Measurements from ENCODE around the gene ZNF358. TPM values are rescaled to one million over a fixed set of nuclear protein-coding genes. Genes with fewer than 3 reads are reported as not detected.

ZNF358 gene
- total RNA-seq, 1 experiment from 2014 or later: 30.2 TPM

DNA sequence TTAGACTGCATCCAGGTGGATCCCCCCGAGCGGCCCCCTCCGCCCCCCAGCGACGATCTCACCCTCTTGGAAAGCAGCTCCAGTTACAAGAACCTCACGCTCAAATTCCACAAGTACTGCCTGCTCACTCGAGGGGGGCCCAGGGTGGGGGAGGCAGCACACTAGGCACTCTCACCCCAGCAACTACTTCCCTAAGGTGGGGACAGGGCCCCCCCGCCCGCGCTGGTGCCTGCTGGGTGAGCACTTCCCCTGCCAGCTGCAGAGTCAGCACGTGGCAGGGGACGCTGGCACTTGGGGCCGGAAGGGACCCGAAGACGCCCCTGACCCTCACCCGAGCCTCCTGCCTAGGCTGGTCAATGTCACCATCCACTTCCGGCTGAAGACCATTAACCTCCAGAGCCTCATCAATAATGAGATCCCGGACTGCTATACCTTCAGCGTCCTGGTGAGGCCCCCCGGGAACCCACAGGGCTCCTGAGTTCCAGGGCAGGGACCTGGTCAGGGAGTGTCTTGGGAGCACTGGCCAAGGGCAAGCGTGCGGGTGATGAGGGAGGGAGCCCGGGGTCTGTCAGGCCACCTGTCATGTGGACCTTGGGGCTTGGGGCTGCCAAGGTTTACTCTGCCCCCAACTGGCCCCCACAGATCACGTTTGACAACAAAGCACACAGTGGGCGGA lies 11.8 kb downstream of the ZNF358 start:
- H3K36me3 ChIP-seq (ENCODE audit: control insufficient read depth, insufficient read depth, low read length): no peaks in the 10 kb centered on the region; the same call in 1 of the 2 replicates
- ATAC-seq (no peak), DNase-seq (ENCODE audit: low read depth, low spot score) (no peak)
- in situ Hi-C loops (cut with HindIII; ENCODE audit: low pct_unique_long_range_greater_than_20kb, low sequenced_read_pairs): no loop called here
- intact Hi-C loops (cut with micrococcal nuclease; ENCODE audit: unreplicated experiment): no loop called here
- no peaks in the 10 kb centered on the region for H3K9me3 ChIP-seq (ENCODE audit: control insufficient read depth, insufficient read depth, low read depth, low read length)
- POLR2A ChIA-PET: no interaction called here
- no peaks in the 10 kb centered on the region for H3K27me3 ChIP-seq (ENCODE audit: control insufficient read depth, insufficient read depth, low read length)
- TF ChIP-seq, protein P1, sequence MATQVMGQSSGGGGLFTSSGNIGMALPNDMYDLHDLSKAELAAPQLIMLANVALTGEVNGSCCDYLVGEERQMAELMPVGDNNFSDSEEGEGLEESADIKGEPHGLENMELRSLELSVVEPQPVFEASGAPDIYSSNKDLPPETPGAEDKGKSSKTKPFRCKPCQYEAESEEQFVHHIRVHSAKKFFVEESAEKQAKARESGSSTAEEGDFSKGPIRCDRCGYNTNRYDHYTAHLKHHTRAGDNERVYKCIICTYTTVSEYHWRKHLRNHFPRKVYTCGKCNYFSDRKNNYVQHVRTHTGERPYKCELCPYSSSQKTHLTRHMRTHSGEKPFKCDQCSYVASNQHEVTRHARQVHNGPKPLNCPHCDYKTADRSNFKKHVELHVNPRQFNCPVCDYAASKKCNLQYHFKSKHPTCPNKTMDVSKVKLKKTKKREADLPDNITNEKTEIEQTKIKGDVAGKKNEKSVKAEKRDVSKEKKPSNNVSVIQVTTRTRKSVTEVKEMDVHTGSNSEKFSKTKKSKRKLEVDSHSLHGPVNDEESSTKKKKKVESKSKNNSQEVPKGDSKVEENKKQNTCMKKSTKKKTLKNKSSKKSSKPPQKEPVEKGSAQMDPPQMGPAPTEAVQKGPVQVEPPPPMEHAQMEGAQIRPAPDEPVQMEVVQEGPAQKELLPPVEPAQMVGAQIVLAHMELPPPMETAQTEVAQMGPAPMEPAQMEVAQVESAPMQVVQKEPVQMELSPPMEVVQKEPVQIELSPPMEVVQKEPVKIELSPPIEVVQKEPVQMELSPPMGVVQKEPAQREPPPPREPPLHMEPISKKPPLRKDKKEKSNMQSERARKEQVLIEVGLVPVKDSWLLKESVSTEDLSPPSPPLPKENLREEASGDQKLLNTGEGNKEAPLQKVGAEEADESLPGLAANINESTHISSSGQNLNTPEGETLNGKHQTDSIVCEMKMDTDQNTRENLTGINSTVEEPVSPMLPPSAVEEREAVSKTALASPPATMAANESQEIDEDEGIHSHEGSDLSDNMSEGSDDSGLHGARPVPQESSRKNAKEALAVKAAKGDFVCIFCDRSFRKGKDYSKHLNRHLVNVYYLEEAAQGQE (IDR thresholded peaks at IDR 0.05; ENCODE audit: insufficient read depth in 1 of 2, low read depth in 2 of 2, low read length in 1 of 2): no peak
- TF ChIP-seq POLR2AphosphoS5 (IDR thresholded peaks at IDR 0.05; ENCODE audit: low read depth, low read length) (no peak), TCF7L2 (IDR thresholded peaks at IDR 0.05; ENCODE audit: low read depth, low read length) (no peak), SIN3A (IDR thresholded peaks at IDR 0.05; ENCODE audit: borderline replicate concordance, insufficient read depth, low read depth, low read length) (no peak)
- TF ChIP-seq, protein P2, sequence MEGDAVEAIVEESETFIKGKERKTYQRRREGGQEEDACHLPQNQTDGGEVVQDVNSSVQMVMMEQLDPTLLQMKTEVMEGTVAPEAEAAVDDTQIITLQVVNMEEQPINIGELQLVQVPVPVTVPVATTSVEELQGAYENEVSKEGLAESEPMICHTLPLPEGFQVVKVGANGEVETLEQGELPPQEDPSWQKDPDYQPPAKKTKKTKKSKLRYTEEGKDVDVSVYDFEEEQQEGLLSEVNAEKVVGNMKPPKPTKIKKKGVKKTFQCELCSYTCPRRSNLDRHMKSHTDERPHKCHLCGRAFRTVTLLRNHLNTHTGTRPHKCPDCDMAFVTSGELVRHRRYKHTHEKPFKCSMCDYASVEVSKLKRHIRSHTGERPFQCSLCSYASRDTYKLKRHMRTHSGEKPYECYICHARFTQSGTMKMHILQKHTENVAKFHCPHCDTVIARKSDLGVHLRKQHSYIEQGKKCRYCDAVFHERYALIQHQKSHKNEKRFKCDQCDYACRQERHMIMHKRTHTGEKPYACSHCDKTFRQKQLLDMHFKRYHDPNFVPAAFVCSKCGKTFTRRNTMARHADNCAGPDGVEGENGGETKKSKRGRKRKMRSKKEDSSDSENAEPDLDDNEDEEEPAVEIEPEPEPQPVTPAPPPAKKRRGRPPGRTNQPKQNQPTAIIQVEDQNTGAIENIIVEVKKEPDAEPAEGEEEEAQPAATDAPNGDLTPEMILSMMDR (IDR thresholded peaks at IDR 0.05): no peak
- CTCF ChIA-PET: interaction anchor here (1.0 kb wide), 1 partner anchor 41 kb away, joined by 3 read pairs; no protein-coding TSS in a partner anchor
- H3K4me1 ChIP-seq (ENCODE audit: control insufficient read depth, insufficient read depth, low read length): no peaks in the 10 kb centered on the region
- H3K4me3 ChIP-seq (ENCODE audit: low read depth in 2 of 2, low read length in 2 of 2): no peak overlapping the region
- BruUV-seq (replicated peaks): no TSS peak
- H3K27ac ChIP-seq (ENCODE audit: low read length): no peak overlapping the region

DNA sequence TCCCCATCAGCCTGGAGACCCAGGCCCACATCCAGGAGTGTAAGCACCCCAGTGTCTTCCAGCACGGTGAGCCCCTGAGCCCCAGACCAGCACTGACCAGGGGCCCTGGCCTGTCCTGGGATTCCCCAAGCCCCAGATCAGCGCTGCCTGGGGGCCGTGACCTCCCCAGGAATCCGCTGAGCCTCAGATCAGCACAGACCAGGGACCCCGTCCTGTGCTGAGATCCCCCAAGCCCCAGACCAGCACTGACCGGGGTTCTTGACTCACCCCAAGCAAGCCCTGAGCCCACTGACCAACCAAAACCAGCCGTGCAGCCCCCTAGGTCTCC lies 12.3 kb downstream of the ZNF358 start:
- CTCF ChIA-PET: no interaction called here
- Histone ChIP-seq H3K36me3 (ENCODE audit: control insufficient read depth, insufficient read depth, low read length) (no peaks in the 10 kb centered on the region), H3K4me3 (ENCODE audit: low read depth in 2 of 2, low read length in 2 of 2) (no peak overlapping the region), H3K27ac (ENCODE audit: low read length) (no peak overlapping the region), H3K4me1 (ENCODE audit: control insufficient read depth, insufficient read depth, low read length) (0 out of 2 replicates have a peak, but pooled peaks cover 1% of the 10 kb centered on the region), H3K9me3 (ENCODE audit: control insufficient read depth, insufficient read depth, low read depth, low read length) (no peaks in the 10 kb centered on the region), H3K27me3 (ENCODE audit: control insufficient read depth, insufficient read depth, low read length) (no peaks in the 10 kb centered on the region)
- BruUV-seq (replicated peaks): no TSS peak
- TF ChIP-seq, protein P1 (IDR thresholded peaks at IDR 0.05; ENCODE audit: insufficient read depth in 1 of 2, low read depth in 2 of 2, low read length in 1 of 2): no peak
- TF ChIP-seq POLR2AphosphoS5 (IDR thresholded peaks at IDR 0.05; ENCODE audit: low read depth, low read length): no peak
- TF ChIP-seq, protein P2 (IDR thresholded peaks at IDR 0.05): no peak
- TF ChIP-seq SIN3A (IDR thresholded peaks at IDR 0.05; ENCODE audit: borderline replicate concordance, insufficient read depth, low read depth, low read length): no peak
- no peak for TF ChIP-seq TCF7L2 (IDR thresholded peaks at IDR 0.05; ENCODE audit: low read depth, low read length)
- POLR2A ChIA-PET: no interaction called here
- DNase-seq (ENCODE audit: low read depth, low spot score): no peak
- no peak for ATAC-seq
- in situ Hi-C loops (cut with HindIII; ENCODE audit: low pct_unique_long_range_greater_than_20kb, low sequenced_read_pairs) (no loop called here), intact Hi-C loops (cut with micrococcal nuclease; ENCODE audit: unreplicated experiment) (no loop called here)

Data from Panc1 (cell line).